NK-92 (cell line): Measurements from ENCODE around the gene C9orf78.

Experiments used
- DNase-seq: peaks from one replicate; lab custom pipeline; 2025; ENCODE audit not compliant: unreplicated experiment; lab: John Stamatoyannopoulos, UW

Gene C9orf78

GRCh38 chr9:129835128-129835859 is at the start of gene C9orf78, which contains the start of gene USP20:
TSS of gene C9orf78 (minus strand) at chr9:129835275. CDS start at chr9:129835221, 54 bp downstream.
TSS of gene USP20 (plus strand) at chr9:129835458. CDS start at chr9:129852556, 17,098 bp downstream.
- peak; percentile 76 for DNase-seq

- DNase-seq: peak; percentile 79
These were observed 49.3 kb upstream of the C9orf78 start for GRCh38 chr9:129884220-129885017.

- DNase-seq: no peak
These were observed 46.7 kb upstream of the C9orf78 start for GRCh38 chr9:129881547-129882324.

- DNase-seq: no peak
These were observed 45.8 kb upstream of the C9orf78 start for GRCh38 chr9:129880654-129881546.

- DNase-seq: no peak
These were observed 45.0 kb upstream of the C9orf78 start for GRCh38 chr9:129879991-129880653.

- DNase-seq: no peak
These were observed 44.1 kb upstream of the C9orf78 start for GRCh38 chr9:129879103-129879699.

- DNase-seq: no peak
These were observed 43.2 kb upstream of the C9orf78 start for GRCh38 chr9:129878291-129878690.

GRCh38 chr9:129876815-129877214 is 41.7 kb upstream of the C9orf78 start:
- no peak for DNase-seq

GRCh38 chr9:129875687-129876395 is 40.8 kb upstream of the C9orf78 start:
- no peak for DNase-seq

GRCh38 chr9:129875181-129875611 is 40.1 kb upstream of the C9orf78 start:
- no peak for DNase-seq

- no peak for DNase-seq
These were observed 39.4 kb upstream of the C9orf78 start for GRCh38 chr9:129874261-129875101.

- no peak for DNase-seq
These were observed 38.6 kb upstream of the C9orf78 start for GRCh38 chr9:129873563-129874190.

GRCh38 chr9:129871046-129871445 is 36.0 kb upstream of the C9orf78 start:
- no peak for DNase-seq

- DNase-seq: no peak
These were observed 34.8 kb upstream of the C9orf78 start for GRCh38 chr9:129869585-129870501.

- DNase-seq: peak; percentile 53
These were observed 33.9 kb upstream of the C9orf78 start for GRCh38 chr9:129868872-129869486.
